Activated CD4-positive, alpha-beta T cell treated with anti-CD3 and anti-CD28 coated beads, Interleukin-2, amount 10 ng/mL, durations not matched to agents 24 days and 14 days (primary cell): ENCODE data around the gene BARX2. TPM values are rescaled to one million over a fixed set of nuclear protein-coding genes. Genes with fewer than 3 reads are reported as not detected.
A peak's percentile ranks its signal among the peaks of the same experiment; 100 is the strongest.
"Not testable (repeated sequence)": the region's sequence is repeated elsewhere in the genome, so short reads cannot be mapped to it uniquely, and the experiment has no call there.

Source experiments
- DNase-seq: peaks from one replicate; pipeline ENCODE4 v3.0.0; 2022
- H3K27ac Mint-ChIP-seq: one replicate; pipeline ENCODE4 v1.8.0; 2022; ENCODE audit warnings: mild to moderate bottlenecking, mixed read lengths
- H3K27me3 Mint-ChIP-seq: one replicate; pipeline ENCODE4 v1.8.0; 2022; ENCODE audit warnings: mixed read lengths
- H3K36me3 Mint-ChIP-seq: one replicate; pipeline ENCODE4 v1.8.0; 2022; ENCODE audit warnings: low read depth, mild to moderate bottlenecking, mixed read lengths
- H3K4me1 Mint-ChIP-seq: one replicate; pipeline ENCODE4 v1.8.0; 2021; ENCODE audit warnings: mixed read lengths
- H3K4me3 Mint-ChIP-seq: one replicate; pipeline ENCODE4 v1.8.0; 2022; ENCODE audit warnings: mild to moderate bottlenecking, moderate library complexity, mixed read lengths
- H3K9me3 Mint-ChIP-seq: one replicate; pipeline ENCODE4 v1.8.0; 2021; ENCODE audit warnings: mixed read lengths
- intact Hi-C: fragments of 100-400 bp; cut with micrococcal nuclease; formaldehyde crosslinking; loops from one replicate; pipeline ENCODE4 v1.15.1; 2023
- total RNA-seq: library from RNA; stranded (reverse); gene quantifications from 2 replicates; pipeline ENCODE4 v1.2.3, GENCODE V29; 2022

Gene BARX2
- 4.1 and 4.7 TPM in 2 replicates for total RNA-seq

GRCh38 chr11:129375751-129376657, at the start of gene BARX2:
BARX2 (plus strand) TSS chr11:129375848; CDS start chr11:129376036, 188 bp downstream.
- Mint-ChIP-seq H3K4me3 (peak within 1 kb of the TSS; percentile 86), H3K36me3 (no peaks in the 10 kb centered on the region), H3K4me1 (peaks cover 26% of the 10 kb centered on the region), H3K27me3 (peaks cover 72% of the 10 kb centered on the region), H3K27ac (peak within 1 kb of the TSS; percentile 52), H3K9me3 (no peaks in the 10 kb centered on the region)
- intact Hi-C loops = loop anchor here (2.0 to 5.0 kb wide), 3 partner anchors 71 to 319 kb away; no protein-coding TSS in a partner anchor
- peak; percentile 80 for DNase-seq

GRCh38 chr11:129326921-129327320, 48.7 kb upstream of the BARX2 start:
- H3K36me3 Mint-ChIP-seq = no peaks in the 10 kb centered on the region
- H3K9me3 Mint-ChIP-seq = no peaks in the 10 kb centered on the region
- intact Hi-C loops = no loop called here
- peaks cover 8% of the 10 kb centered on the region for H3K27me3 Mint-ChIP-seq
- no peak overlapping the region for H3K4me3 Mint-ChIP-seq
- H3K4me1 Mint-ChIP-seq = peaks cover 2% of the 10 kb centered on the region
- no peak overlapping the region for H3K27ac Mint-ChIP-seq
- no peak for DNase-seq

GRCh38 chr11:129327708-129328107, 47.9 kb upstream of the BARX2 start:
- H3K27ac Mint-ChIP-seq, H3K27me3 Mint-ChIP-seq, H3K4me1 Mint-ChIP-seq, DNase-seq, H3K36me3 Mint-ChIP-seq, H3K4me3 Mint-ChIP-seq, H3K9me3 Mint-ChIP-seq, intact Hi-C loops: not testable (repeated sequence)

- Mint-ChIP-seq H3K27ac (no peak overlapping the region), H3K4me1 (peaks cover 2% of the 10 kb centered on the region), H3K36me3 (no peaks in the 10 kb centered on the region), H3K4me3 (no peak overlapping the region), H3K9me3 (no peaks in the 10 kb centered on the region), H3K27me3 (peaks cover 6% of the 10 kb centered on the region)
- intact Hi-C loops = no loop called here
- DNase-seq = no peak
Observed at GRCh38 chr11:129328756-129329155, 46.9 kb upstream of the BARX2 start.

GRCh38 chr11:129331217-129331616, 44.4 kb upstream of the BARX2 start:
- H3K4me1 Mint-ChIP-seq = peaks cover 2% of the 10 kb centered on the region
- no peak overlapping the region for H3K27ac Mint-ChIP-seq
- no peak for DNase-seq
- no peaks in the 10 kb centered on the region for H3K36me3 Mint-ChIP-seq
- no peaks in the 10 kb centered on the region for H3K9me3 Mint-ChIP-seq
- peaks cover 3% of the 10 kb centered on the region for H3K27me3 Mint-ChIP-seq
- intact Hi-C loops = loop anchor here (1.0 to 2.0 kb wide), 2 partner anchors 102 to 214 kb away; no protein-coding TSS in a partner anchor
- H3K4me3 Mint-ChIP-seq = no peak overlapping the region

GRCh38 chr11:129331871-129332274, 43.8 kb upstream of the BARX2 start:
- H3K4me3 Mint-ChIP-seq = no peak overlapping the region
- H3K36me3 Mint-ChIP-seq = no peaks in the 10 kb centered on the region
- intact Hi-C loops = loop anchor here (1.0 to 2.0 kb wide), 3 partner anchors 103 to 446 kb away; no protein-coding TSS in a partner anchor
- peaks cover 2% of the 10 kb centered on the region for H3K4me1 Mint-ChIP-seq
- H3K27ac Mint-ChIP-seq = no peak overlapping the region
- peak; percentile 89 for DNase-seq
- peaks cover 3% of the 10 kb centered on the region for H3K27me3 Mint-ChIP-seq
- no peaks in the 10 kb centered on the region for H3K9me3 Mint-ChIP-seq

- H3K36me3 Mint-ChIP-seq = no peaks in the 10 kb centered on the region
- no peak overlapping the region for H3K27ac Mint-ChIP-seq
- no peaks in the 10 kb centered on the region for H3K27me3 Mint-ChIP-seq
- H3K4me1 Mint-ChIP-seq = peaks cover 2% of the 10 kb centered on the region
- H3K4me3 Mint-ChIP-seq = no peak overlapping the region
- intact Hi-C loops = no loop called here
- DNase-seq = no peak
- H3K9me3 Mint-ChIP-seq = no peaks in the 10 kb centered on the region
Observed at GRCh38 chr11:129333873-129334272, 41.8 kb upstream of the BARX2 start.

GRCh38 chr11:129344301-129344940, 31.2 kb upstream of the BARX2 start:
- H3K27me3 Mint-ChIP-seq, H3K36me3 Mint-ChIP-seq, H3K4me1 Mint-ChIP-seq, H3K4me3 Mint-ChIP-seq, intact Hi-C loops, H3K9me3 Mint-ChIP-seq, H3K27ac Mint-ChIP-seq: not testable (repeated sequence)
- peak; percentile 19 for DNase-seq

GRCh38 chr11:129346916-129347315, 28.7 kb upstream of the BARX2 start:
- Mint-ChIP-seq H3K27me3 (peaks cover 6% of the 10 kb centered on the region), H3K36me3 (no peaks in the 10 kb centered on the region), H3K27ac (no peak overlapping the region), H3K4me3 (no peak overlapping the region), H3K9me3 (peaks cover 4% of the 10 kb centered on the region), H3K4me1 (no peaks in the 10 kb centered on the region)
- DNase-seq = no peak
- intact Hi-C loops = no loop called here

- H3K4me3 Mint-ChIP-seq = no peak overlapping the region
- intact Hi-C loops = no loop called here
Observed at GRCh38 chr11:129348813-129349212, 26.8 kb upstream of the BARX2 start.

GRCh38 chr11:129352676-129353075, 23.0 kb upstream of the BARX2 start:
- no peaks in the 10 kb centered on the region for H3K9me3 Mint-ChIP-seq
- no peak overlapping the region for H3K4me3 Mint-ChIP-seq
- H3K4me1 Mint-ChIP-seq = no peaks in the 10 kb centered on the region
- DNase-seq = peak; percentile 44
- H3K27me3 Mint-ChIP-seq = peaks cover 21% of the 10 kb centered on the region
- H3K36me3 Mint-ChIP-seq = no peaks in the 10 kb centered on the region
- intact Hi-C loops = no loop called here
- no peak overlapping the region for H3K27ac Mint-ChIP-seq

More at GRCh38 chr11:129348813-129349212, 26.8 kb upstream of the BARX2 start:
- DNase-seq = peak; percentile 32
- Mint-ChIP-seq H3K36me3 (no peaks in the 10 kb centered on the region), H3K9me3 (peaks cover 4% of the 10 kb centered on the region), H3K27me3 (peaks cover 14% of the 10 kb centered on the region), H3K4me1 (no peaks in the 10 kb centered on the region), H3K27ac (no peak overlapping the region)

GRCh38 chr11:129354691-129355090, 21.0 kb upstream of the BARX2 start:
- H3K9me3 Mint-ChIP-seq = no peaks in the 10 kb centered on the region
- intact Hi-C loops = no loop called here
- DNase-seq = peak; percentile 33
- H3K27me3 Mint-ChIP-seq = peaks cover 24% of the 10 kb centered on the region
- no peak overlapping the region for H3K27ac Mint-ChIP-seq
- no peak overlapping the region for H3K4me3 Mint-ChIP-seq
- no peaks in the 10 kb centered on the region for H3K4me1 Mint-ChIP-seq
- H3K36me3 Mint-ChIP-seq = no peaks in the 10 kb centered on the region

GRCh38 chr11:129359748-129360147, 15.9 kb upstream of the BARX2 start:
- H3K4me1 Mint-ChIP-seq = no peaks in the 10 kb centered on the region
- no peak for DNase-seq
- H3K27me3 Mint-ChIP-seq = peaks cover 23% of the 10 kb centered on the region
- no peak overlapping the region for H3K4me3 Mint-ChIP-seq
- intact Hi-C loops = no loop called here
- no peak overlapping the region for H3K27ac Mint-ChIP-seq
- H3K9me3 Mint-ChIP-seq = no peaks in the 10 kb centered on the region
- no peaks in the 10 kb centered on the region for H3K36me3 Mint-ChIP-seq

- no peaks in the 10 kb centered on the region for H3K36me3 Mint-ChIP-seq
Observed at GRCh38 chr11:129364143-129364654, 11.4 kb upstream of the BARX2 start.

More at GRCh38 chr11:129364143-129364654, 11.4 kb upstream of the BARX2 start:
- Mint-ChIP-seq H3K9me3 (no peaks in the 10 kb centered on the region), H3K27ac (no peak overlapping the region), H3K4me1 (no peaks in the 10 kb centered on the region), H3K4me3 (no peak overlapping the region), H3K27me3 (peaks cover 51% of the 10 kb centered on the region)
- peak; percentile 94 for DNase-seq
- intact Hi-C loops = loop anchor here (1.0 kb wide), 3 partner anchors 10 to 386 kb away; no protein-coding TSS in a partner anchor
